ENCODE measurements around the gene GALNTL6.

DNA sequence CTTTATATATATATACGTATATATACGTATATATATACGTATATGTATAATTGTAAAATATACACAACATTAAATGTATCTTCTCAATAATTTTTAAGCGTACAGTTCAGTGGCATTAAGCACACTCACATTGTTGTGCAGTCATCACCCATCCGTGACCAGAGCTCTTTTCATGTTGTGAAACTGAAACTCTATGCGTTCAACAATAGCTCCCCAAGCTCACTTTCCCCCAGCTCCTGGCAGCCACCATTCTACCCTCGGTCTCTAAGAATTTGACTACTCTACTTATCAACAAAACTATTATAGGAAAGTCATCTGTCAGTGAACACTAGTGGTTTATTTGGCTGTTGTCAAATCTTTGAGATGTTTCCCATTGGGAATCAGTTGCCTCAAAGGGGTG, 733.6 kb downstream of the GALNTL6 start:
- TF ChIP-seq, protein P1, sequence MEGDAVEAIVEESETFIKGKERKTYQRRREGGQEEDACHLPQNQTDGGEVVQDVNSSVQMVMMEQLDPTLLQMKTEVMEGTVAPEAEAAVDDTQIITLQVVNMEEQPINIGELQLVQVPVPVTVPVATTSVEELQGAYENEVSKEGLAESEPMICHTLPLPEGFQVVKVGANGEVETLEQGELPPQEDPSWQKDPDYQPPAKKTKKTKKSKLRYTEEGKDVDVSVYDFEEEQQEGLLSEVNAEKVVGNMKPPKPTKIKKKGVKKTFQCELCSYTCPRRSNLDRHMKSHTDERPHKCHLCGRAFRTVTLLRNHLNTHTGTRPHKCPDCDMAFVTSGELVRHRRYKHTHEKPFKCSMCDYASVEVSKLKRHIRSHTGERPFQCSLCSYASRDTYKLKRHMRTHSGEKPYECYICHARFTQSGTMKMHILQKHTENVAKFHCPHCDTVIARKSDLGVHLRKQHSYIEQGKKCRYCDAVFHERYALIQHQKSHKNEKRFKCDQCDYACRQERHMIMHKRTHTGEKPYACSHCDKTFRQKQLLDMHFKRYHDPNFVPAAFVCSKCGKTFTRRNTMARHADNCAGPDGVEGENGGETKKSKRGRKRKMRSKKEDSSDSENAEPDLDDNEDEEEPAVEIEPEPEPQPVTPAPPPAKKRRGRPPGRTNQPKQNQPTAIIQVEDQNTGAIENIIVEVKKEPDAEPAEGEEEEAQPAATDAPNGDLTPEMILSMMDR (IDR thresholded peaks at IDR 0.05; ENCODE audit: insufficient read depth, low read length, poor library complexity, severe bottlenecking) = no peak
- TF ChIP-seq EZH2phosphoT487 (conservative IDR thresholded peaks at IDR 0.05; ENCODE audit: low read length) = no peak
